ENCODE measurements around the gene ENPP5. TPM values are rescaled to one million over a fixed set of nuclear protein-coding genes. Genes with fewer than 3 reads are reported as not detected.

Gene ENPP5
- total RNA-seq, 4 donors from 2014 or later, result 0.32 to 8.6 (median 1.7) TPM

GRCh38 chr6:46215213-46215612, 44.4 kb upstream of the ENPP5 start:
- DNase-seq (ENCODE audit: low spot score) (no peak), ATAC-seq (ENCODE audit: low FRiP score) (no peak)
- TF ChIP-seq CTCF (IDR thresholded peaks at IDR 0.05), result no peak

- ATAC-seq (ENCODE audit: low FRiP score), result no peak
- TF ChIP-seq CTCF (IDR thresholded peaks at IDR 0.05), result no peak
- DNase-seq (ENCODE audit: low spot score), result no peak
Observed at GRCh38 chr6:46211917-46212316, 41.1 kb upstream of the ENPP5 start.

- no peak for TF ChIP-seq CTCF (IDR thresholded peaks at IDR 0.05)
- no peak for ATAC-seq (ENCODE audit: low FRiP score)
- DNase-seq (ENCODE audit: low spot score), result no peak
Observed at GRCh38 chr6:46210294-46210693, 39.5 kb upstream of the ENPP5 start.

GRCh38 chr6:46208303-46208702, 37.5 kb upstream of the ENPP5 start:
- no peak for ATAC-seq (ENCODE audit: low FRiP score)
- TF ChIP-seq CTCF (IDR thresholded peaks at IDR 0.05), result no peak
- DNase-seq (ENCODE audit: low spot score), result no peak

GRCh38 chr6:46207174-46207573, 36.4 kb upstream of the ENPP5 start:
- DNase-seq (ENCODE audit: low spot score) (no peak), ATAC-seq (ENCODE audit: low FRiP score) (no peak)
- TF ChIP-seq CTCF (IDR thresholded peaks at IDR 0.05), result no peak

GRCh38 chr6:46204880-46205650, 34.3 kb upstream of the ENPP5 start:
- TF ChIP-seq CTCF (IDR thresholded peaks at IDR 0.05), result no peak
- ATAC-seq (ENCODE audit: low FRiP score) (no peak), DNase-seq (ENCODE audit: low spot score) (no peak)

All from omental fat pad (tissue), 4 donors.